Sigmoid colon (tissue), 4 donors: ENCODE data around the gene ZBTB1.

ENCODE experiments used
- CTCF ChIP-seq, 4 experiments: fragments of 450-650 bp in 3 of 4; fragments of 200-600 bp in 1 of 4; IDR thresholded peaks; one replicate each; pipeline ENCODE4 v1.5.1; 2016 to 2019; ENCODE audit warnings: antibody characterized with exemption in 4 of 4, mild to moderate bottlenecking in 3 of 4, moderate library complexity in 2 of 4
- POLR2A ChIP-seq, 2 donors: fragments of 450-650 bp; IDR thresholded peaks; one replicate each; pipeline ENCODE4 v1.6.1; 2016; ENCODE audit warnings: antibody characterized with exemption in 2 of 2, mild to moderate bottlenecking in 2 of 2, moderate library complexity in 2 of 2
- POLR2AphosphoS5 ChIP-seq, 4 donors: sonication (generic); formaldehyde crosslinking; IDR thresholded peaks; one replicate each; pipeline ENCODE4 v1.6.1; 2017; ENCODE audit warnings: antibody characterized with exemption in 4 of 4

- no peak for TF ChIP-seq CTCF (IDR thresholded peaks at IDR 0.05)
- TF ChIP-seq POLR2A (IDR thresholded peaks at IDR 0.05): no peak
- TF ChIP-seq POLR2AphosphoS5 (IDR thresholded peaks at IDR 0.05): no peak
Observed at GRCh38 chr14:64515053-64515452, 10.5 kb downstream of the ZBTB1 start.
